NCI-H1436 (cell line): Measurements from ENCODE around the gene DYNLT5.
"Not testable (repeated sequence)": the region's sequence is repeated elsewhere in the genome, so short reads cannot be mapped to it uniquely, and the experiment has no call there.

Experiments used
- DNase-seq: peaks from one replicate; lab custom pipeline; 2025; lab: John Stamatoyannopoulos, UW

Gene DYNLT5

GRCh38 chr1:66750577-66750976, 1.7 kb upstream of the DYNLT5 start:
- DNase-seq: no peak

GRCh38 chr1:66751160-66751559, 1.1 kb upstream of the DYNLT5 start:
- no peak for DNase-seq

- DNase-seq: no peak
These were observed 562 bp downstream of the DYNLT5 start for GRCh38 chr1:66752671-66753371.

GRCh38 chr1:66757722-66758240, 5.5 kb downstream of the DYNLT5 start:
- DNase-seq: no peak

- DNase-seq: no peak
These were observed 6.0 kb downstream of the DYNLT5 start for GRCh38 chr1:66758241-66758755.

- no peak for DNase-seq
These were observed 8.2 kb downstream of the DYNLT5 start for GRCh38 chr1:66760506-66760905.

- no peak for DNase-seq
These were observed 9.0 kb downstream of the DYNLT5 start for GRCh38 chr1:66761221-66761620.

GRCh38 chr1:66764994-66765578, 12.8 kb downstream of the DYNLT5 start:
- DNase-seq: peak; percentile 42

- DNase-seq: no peak
These were observed 15.4 kb downstream of the DYNLT5 start for GRCh38 chr1:66767626-66768025.

- DNase-seq: no peak
These were observed 16.7 kb downstream of the DYNLT5 start for GRCh38 chr1:66768965-66769364.

GRCh38 chr1:66769512-66770229, 17.4 kb downstream of the DYNLT5 start:
- DNase-seq: no peak

- no peak for DNase-seq
These were observed 18.0 kb downstream of the DYNLT5 start for GRCh38 chr1:66770240-66770639.

GRCh38 chr1:66770694-66771093, 18.4 kb downstream of the DYNLT5 start:
- no peak for DNase-seq

- DNase-seq: no peak
These were observed 21.0 kb downstream of the DYNLT5 start for GRCh38 chr1:66773227-66773626.

GRCh38 chr1:66774438-66774837, 22.2 kb downstream of the DYNLT5 start:
- no peak for DNase-seq

- DNase-seq: no peak
These were observed 23.4 kb downstream of the DYNLT5 start for GRCh38 chr1:66775646-66776045.

- DNase-seq: peak; percentile 39
These were observed 25.6 kb downstream of the DYNLT5 start for GRCh38 chr1:66777831-66778230.

- DNase-seq: no peak
These were observed 26.0 kb downstream of the DYNLT5 start for GRCh38 chr1:66778266-66778665.

GRCh38 chr1:66778969-66779368, 26.7 kb downstream of the DYNLT5 start:
- DNase-seq: no peak

- DNase-seq: no peak
These were observed 27.3 kb downstream of the DYNLT5 start for GRCh38 chr1:66779475-66780078.

GRCh38 chr1:66785800-66786199, 33.5 kb downstream of the DYNLT5 start:
- not testable (repeated sequence) for DNase-seq

- DNase-seq: no peak
These were observed 35.4 kb downstream of the DYNLT5 start for GRCh38 chr1:66787641-66788040.
